Left ventricle myocardium superior (tissue), 1 donor: ENCODE measurements around the gene STIM1. TPM values are rescaled to one million over a fixed set of nuclear protein-coding genes. Genes with fewer than 3 reads are reported as not detected.
A peak's percentile ranks its signal among the peaks of the same experiment; 100 is the strongest.

Experiments used
- ATAC-seq: fragments of 200-7000 bp; cut with Tn5 transposase; one replicate; pipeline ENCODE4 v1.9.1; 2020; ENCODE audit warnings: mild to moderate bottlenecking, moderate library complexity
- DNase-seq: peaks from one replicate; pipeline ENCODE4 v3.0.0-alpha.2; 2020
- intact Hi-C: fragments of 100-400 bp; cut with micrococcal nuclease; formaldehyde crosslinking; loops from one replicate; pipeline ENCODE4 v1.11.0; 2022
- total RNA-seq: library from RNA; stranded (reverse); fragmentation: NEBNext Ultra II Directional; extraction: Animal tissue kit (Norgen Biotek cat#: 25700); gene quantifications from one replicate; pipeline ENCODE4 v1.2.1, GENCODE V29; 2021
- donor health status: DM: no; HTN: yes; CAD: no; lungs with severe emphysema.

The STIM1 gene
- total RNA-seq, 1 donor from 2014 or later: 17.0 TPM

- intact Hi-C loops: no loop called here
- no peak for DNase-seq
- no peak for ATAC-seq
Observed at GRCh38 chr11:3903207-3903896, 47.9 kb downstream of the STIM1 start.

DNA sequence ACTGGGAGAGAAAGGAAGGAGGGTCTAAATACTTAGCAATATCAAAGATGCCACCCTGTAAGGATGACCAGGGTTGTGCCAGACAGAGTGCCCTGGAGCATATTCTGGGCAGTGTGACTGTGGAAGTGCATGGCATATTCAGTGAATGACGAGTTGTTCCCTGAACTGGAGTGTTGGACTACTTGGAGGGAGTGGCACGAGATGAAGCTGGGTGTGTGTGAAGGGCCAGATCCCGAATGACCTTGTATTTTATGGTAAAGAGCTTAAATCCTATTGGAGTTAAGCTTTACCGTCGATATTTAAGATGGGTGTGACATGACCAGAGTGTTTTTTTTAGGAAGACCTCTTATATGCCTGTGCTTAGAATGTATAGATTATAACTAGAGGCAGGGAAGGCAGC lies 48.8 kb downstream of the STIM1 start:
- ATAC-seq: peak; percentile 40
- intact Hi-C loops: no loop called here
- no peak for DNase-seq

DNA sequence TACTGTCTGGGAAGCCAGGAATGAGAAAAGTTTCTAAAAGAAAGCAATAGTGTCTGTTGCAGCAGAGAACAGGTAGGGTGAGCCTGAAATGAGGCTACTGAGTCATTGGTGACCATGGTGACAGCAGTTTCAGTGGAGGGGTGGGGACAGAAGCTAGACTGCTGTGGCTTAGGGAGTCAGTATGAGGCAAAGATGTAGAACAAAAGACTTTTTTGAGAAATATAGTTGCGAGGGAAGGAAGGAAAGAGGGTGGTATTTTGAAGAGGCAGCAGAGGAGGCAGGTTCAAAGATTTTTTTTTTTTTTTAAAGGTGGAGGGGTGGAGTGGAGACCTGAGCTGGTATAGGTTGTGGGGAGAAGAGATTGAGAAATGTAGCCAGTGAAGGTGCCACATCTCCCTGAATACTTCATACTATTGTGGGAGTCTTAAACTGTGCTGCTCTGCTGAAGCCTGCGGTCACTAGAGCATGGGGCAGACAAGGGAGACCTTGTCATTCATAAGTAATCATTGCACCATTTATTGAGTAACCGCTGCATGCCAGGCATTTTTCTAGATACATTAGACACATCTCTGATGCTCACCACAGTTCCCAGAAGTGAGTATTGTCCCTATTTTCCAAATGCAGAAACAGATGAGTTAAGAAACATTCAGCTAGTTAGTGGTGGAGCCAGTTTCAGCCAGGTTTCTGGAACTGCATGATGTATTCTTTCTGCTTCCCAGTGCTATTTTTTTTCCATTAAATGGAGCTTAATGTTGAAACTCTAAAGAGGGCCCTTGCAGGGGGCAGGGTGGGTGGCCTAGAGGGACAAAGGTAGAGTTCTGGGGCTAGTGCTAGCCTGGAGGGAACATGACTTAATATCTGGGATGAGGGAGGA lies 49.9 kb downstream of the STIM1 start:
- intact Hi-C loops: no loop called here
- ATAC-seq: peak; percentile 37
- no peak for DNase-seq

GRCh38 chr11:3906166-3906565 lies 50.7 kb downstream of the STIM1 start:
- DNase-seq: no peak
- no peak for ATAC-seq
- intact Hi-C loops: no loop called here

GRCh38 chr11:3907590-3907989 lies 52.1 kb downstream of the STIM1 start:
- ATAC-seq (no peak), DNase-seq (no peak)
- intact Hi-C loops: no loop called here

GRCh38 chr11:3909901-3910300 lies 54.4 kb downstream of the STIM1 start:
- intact Hi-C loops: no loop called here
- DNase-seq: no peak
- no peak for ATAC-seq

DNA sequence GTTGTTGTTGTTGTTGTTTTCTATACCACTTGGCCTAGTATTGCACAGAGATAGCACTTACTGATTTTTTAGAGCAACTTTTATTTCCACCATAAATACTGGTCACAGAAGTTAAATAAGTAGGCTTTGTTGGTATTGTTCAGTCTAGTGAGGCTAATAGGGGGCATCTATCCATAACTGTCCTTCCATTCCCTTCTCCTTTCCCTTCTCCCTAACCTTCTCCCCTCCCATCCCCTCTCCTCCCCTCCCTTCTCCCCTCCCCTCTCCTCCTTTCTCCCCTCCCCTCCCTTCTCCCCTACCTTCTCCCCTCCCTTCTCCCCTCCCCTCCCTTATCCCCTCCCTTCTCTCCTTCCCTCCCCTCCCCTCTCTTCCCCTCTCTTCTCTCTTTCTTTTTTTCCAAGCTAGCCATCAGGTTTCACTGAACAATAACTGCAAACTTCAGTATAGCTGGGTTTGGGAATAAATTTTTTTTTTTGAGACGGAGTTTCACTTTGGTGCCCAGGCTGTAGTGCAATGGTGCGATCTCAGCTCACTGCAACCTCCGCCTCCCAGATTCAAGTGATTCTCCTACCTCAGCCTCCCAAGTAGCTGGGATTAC lies 56.5 kb downstream of the STIM1 start:
- intact Hi-C loops: no loop called here

DNA sequence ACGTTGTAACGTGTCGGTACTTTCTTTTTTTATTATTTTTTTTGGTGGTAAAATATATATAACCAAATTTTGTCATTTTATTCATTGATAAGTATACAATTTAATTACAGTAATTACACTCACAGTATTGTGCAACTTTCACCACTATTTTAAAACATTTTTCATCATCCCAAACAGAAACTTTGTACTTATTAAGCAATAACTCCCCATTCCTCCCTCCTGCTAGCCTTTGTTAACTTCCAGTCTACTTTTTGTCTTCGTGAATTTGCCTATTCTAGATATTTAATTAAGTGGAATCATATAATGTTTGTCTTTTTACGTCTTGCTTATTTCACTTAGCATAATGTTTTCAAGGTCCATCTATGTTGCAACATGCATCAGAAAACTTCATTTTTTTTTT lies 58.5 kb downstream of the STIM1 start:
- DNase-seq (no peak), ATAC-seq (no peak)
- intact Hi-C loops: no loop called here

More for the DNA sequence above, 56.5 kb downstream of the STIM1 start:
- ATAC-seq (no peak), DNase-seq (no peak)

- no peak for ATAC-seq
- intact Hi-C loops: no loop called here
- no peak for DNase-seq
Observed at GRCh38 chr11:3914805-3915204, 59.3 kb downstream of the STIM1 start.

GRCh38 chr11:3916962-3917361 lies 61.5 kb downstream of the STIM1 start:
- intact Hi-C loops: no loop called here
- ATAC-seq (no peak), DNase-seq (no peak)

DNA sequence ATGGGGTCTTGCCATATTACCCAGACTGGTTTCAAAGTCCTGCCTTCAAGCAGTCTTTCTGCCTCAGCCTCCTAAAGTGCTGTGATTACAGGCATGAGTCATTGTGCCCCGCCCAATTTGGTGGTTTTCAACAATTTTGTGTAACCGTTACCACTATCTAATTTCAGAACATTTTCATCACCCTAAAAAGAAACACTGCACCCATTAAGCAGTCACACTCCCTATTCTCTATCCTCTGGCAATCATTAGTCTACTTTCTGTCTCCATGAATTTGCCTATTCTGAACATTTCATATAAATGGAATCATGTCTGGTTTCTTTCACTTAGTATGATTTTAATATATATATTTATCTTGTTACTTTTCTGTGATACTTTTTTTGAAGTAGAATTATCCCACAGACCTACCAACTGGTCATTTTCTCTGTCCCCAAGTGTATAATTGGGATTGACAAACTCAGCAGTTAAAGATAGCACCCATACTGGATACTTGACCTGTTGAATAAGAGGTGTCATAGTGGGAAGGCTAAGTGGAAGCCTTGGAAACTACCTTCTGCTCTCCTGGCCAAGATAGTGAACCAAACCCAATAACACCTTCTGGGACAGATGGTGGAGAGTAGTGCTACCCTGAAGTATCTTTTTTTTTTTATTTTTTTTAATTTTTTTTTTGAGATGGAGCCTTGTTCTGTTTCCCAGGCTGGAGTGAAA lies 64.8 kb downstream of the STIM1 start:
- intact Hi-C loops: no loop called here

GRCh38 chr11:3922056-3922455 lies 66.6 kb downstream of the STIM1 start:
- ATAC-seq: no peak
- DNase-seq: no peak
- intact Hi-C loops: no loop called here

More for the DNA sequence above, 64.8 kb downstream of the STIM1 start:
- peak; percentile 56 for ATAC-seq
- no peak for DNase-seq

GRCh38 chr11:3925513-3925912 lies 70.0 kb downstream of the STIM1 start:
- no peak for DNase-seq
- intact Hi-C loops: no loop called here
- ATAC-seq: no peak

DNA sequence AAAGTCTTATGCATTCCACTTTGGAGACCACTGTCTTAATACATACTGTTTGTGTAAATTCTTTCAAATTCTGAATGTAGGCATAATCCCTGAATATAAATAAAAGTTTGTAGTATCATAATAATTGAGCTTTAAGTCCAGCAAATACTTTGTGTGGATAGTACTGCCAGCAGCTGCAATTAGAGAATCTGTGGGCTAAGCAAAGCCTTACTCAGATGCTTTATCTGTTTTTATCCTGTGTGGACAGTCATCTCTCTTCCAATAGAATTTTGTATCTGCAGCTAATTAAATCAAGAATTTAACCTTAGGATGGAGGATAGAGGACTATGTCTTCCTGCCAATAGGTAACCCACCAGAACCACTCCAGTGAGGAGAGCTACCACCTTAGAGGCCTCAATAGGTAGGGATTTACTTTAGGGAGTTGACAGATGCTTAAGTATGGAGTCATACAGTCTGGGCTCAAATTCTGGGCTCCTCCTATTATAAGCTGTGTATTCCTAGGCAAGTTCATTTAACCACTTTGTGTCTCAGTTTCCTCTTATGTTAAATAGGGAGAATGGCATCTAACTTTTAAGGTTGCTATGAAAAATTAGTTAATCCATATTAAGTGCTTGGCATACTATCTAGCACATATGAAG lies 71.1 kb downstream of the STIM1 start:
- DNase-seq: no peak
- intact Hi-C loops: no loop called here
- ATAC-seq: no peak

DNA sequence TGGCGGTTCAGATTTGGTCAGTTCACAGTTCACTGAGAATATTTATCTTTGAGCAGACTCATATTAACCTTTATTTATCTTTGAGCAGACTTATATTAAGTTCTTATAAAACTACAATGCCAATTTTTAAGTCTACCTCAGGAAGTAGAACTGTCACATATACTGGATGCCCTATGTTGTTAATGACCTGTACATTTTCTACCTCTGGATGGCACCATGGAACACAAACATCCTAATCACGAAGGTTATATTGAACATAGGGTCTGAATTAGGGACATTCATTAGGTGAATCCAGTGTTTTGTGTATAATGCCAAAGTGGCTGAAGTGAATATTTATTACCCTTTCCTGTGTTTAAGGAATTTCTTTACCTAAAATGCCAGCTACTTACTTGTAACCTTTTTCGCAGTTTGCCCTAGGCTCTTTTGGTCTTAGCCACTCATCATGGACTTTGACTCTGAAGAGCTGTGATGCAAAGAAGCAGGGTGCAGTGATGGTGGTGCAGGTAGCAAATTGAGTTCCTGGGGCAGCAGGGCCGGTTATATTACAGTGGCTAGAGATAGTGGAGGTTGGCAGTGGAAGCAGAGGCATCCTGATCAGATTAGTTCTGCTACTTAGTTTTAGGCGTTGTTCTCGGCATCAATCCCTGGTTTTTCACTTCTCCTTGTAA lies 71.8 kb downstream of the STIM1 start:
- intact Hi-C loops: no loop called here
- ATAC-seq (no peak), DNase-seq (no peak)

DNA sequence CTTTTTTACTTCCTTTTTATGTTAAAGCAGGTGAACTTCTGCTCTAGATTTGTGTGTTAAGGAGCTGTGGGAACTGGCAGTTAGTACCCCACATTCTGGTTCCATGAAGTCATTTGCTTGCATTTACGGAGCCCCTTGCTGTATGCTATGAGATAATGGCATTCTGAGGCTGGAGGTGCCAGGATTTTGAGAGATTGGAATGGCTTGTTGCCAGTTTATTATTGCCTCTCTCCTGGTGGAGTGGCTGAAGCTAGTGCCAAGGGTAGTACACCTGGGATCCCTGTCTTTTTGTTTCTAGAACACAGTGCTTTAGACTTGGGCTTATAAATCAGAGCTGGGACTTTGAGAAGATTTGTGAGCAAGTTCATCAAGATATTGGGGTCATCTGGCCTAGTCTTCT lies 73.8 kb downstream of the STIM1 start:
- DNase-seq: no peak
- ATAC-seq: peak; percentile 62
- intact Hi-C loops: no loop called here

GRCh38 chr11:3929649-3930048 lies 74.2 kb downstream of the STIM1 start:
- intact Hi-C loops: no loop called here
- DNase-seq (no peak), ATAC-seq (peak; percentile 96)

- ATAC-seq: no peak
- intact Hi-C loops: no loop called here
- DNase-seq: no peak
Observed at GRCh38 chr11:3932698-3933097, 77.2 kb downstream of the STIM1 start.

GRCh38 chr11:3933165-3933628 lies 77.7 kb downstream of the STIM1 start:
- intact Hi-C loops: no loop called here
- no peak for ATAC-seq
- DNase-seq: no peak
